Neuron (in vitro differentiated cells): Measurements from ENCODE around the gene GPR37.

Experiments used
- H2AFZ ChIP-seq: one replicate; pipeline ENCODE4 v1.6.1; 2013; ENCODE audit warnings: low read depth, mild to moderate bottlenecking, inconsistent platforms, low read length, moderate library complexity
- H3K27me3 ChIP-seq: one replicate; pipeline ENCODE4 v1.6.1; 2013; ENCODE audit warnings: low read length; ENCODE audit not compliant: insufficient read depth
- H3K36me3 ChIP-seq: one replicate; pipeline ENCODE4 v1.6.1; 2013; ENCODE audit warnings: low read length; ENCODE audit not compliant: insufficient read depth
- H3K4me1 ChIP-seq: one replicate; pipeline ENCODE4 v1.6.1; 2013; ENCODE audit warnings: low read length; ENCODE audit not compliant: insufficient read depth
- H3K4me3 ChIP-seq: 2 replicates; pipeline ENCODE4 v1.5.1; 2013; ENCODE audit warnings: mild to moderate bottlenecking, low read length, moderate library complexity
- H3K9me3 ChIP-seq: one replicate; pipeline ENCODE4 v1.6.1; 2013; ENCODE audit warnings: low read length

The GPR37 gene, protein sequence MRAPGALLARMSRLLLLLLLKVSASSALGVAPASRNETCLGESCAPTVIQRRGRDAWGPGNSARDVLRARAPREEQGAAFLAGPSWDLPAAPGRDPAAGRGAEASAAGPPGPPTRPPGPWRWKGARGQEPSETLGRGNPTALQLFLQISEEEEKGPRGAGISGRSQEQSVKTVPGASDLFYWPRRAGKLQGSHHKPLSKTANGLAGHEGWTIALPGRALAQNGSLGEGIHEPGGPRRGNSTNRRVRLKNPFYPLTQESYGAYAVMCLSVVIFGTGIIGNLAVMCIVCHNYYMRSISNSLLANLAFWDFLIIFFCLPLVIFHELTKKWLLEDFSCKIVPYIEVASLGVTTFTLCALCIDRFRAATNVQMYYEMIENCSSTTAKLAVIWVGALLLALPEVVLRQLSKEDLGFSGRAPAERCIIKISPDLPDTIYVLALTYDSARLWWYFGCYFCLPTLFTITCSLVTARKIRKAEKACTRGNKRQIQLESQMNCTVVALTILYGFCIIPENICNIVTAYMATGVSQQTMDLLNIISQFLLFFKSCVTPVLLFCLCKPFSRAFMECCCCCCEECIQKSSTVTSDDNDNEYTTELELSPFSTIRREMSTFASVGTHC

DNA sequence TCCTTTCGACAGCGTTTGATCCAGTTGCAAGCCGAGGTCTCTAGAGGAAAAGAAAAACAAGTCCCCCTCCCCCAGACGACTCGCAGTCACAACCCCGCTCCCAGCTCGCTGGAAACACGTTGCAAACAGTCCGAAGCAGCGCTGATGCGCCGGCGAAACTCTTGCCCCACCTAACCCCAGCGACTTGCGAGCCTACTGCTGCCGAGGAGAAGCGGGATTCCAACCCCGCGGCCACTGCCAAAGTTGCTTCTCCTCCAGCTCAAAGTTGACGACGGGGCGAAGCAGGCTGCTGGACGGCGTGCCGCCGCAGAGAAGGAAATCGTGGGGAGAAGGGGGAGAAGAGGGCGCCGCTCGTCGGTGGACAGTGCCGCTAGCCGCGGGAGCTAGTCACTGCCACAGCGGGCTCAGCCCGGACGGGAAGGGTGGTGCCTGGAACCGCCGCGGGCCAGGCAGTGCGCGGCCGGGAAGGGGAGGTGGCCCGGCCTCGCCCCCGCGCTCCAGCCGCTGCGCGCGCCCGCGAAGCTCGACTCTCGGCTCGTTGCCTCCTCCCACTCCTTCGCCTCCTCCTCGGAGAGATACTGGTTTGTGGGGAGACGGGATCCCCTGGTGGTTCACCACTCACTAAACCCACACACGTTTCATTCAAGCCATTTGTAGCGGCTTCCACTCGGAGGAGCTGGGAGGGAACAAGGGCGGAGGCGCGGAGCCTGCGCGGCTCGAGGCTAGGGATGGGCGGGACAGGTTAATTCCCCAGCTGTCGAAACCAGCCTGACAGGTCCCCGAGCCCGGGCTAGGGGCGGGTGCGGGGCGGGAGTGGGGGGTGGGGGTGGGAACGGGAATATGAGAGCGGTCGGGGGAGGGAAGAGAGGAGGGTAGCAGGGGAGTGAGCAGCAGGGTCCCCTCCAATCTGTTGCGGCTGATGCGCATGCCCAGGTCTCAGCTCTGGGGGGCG is at the start of gene GPR37:
Gene GPR37 (minus strand): TSS at position 392 of the 952 bp plus-strand sequence. CDS start 816 bp downstream, outside the sequence.
- Histone ChIP-seq H3K4me1 (no peaks in the 10 kb centered on the region), H3K36me3 (no peaks in the 10 kb centered on the region), H2AFZ (peak within 1 kb of the TSS; percentile 93), H3K27me3 (peaks cover 13% of the 10 kb centered on the region), H3K4me3 (peak within 1 kb of the TSS; percentile 64), H3K9me3 (peaks cover 3% of the 10 kb centered on the region)

- Histone ChIP-seq H3K9me3 (no peaks in the 10 kb centered on the region), H3K27me3 (no peaks in the 10 kb centered on the region), H2AFZ (no peak overlapping the region), H3K36me3 (no peaks in the 10 kb centered on the region), H3K4me3 (no peak overlapping the region), H3K4me1 (peaks cover 11% of the 10 kb centered on the region)
Observed at GRCh38 chr7:124813994-124814798, 48.6 kb upstream of the GPR37 start.

DNA sequence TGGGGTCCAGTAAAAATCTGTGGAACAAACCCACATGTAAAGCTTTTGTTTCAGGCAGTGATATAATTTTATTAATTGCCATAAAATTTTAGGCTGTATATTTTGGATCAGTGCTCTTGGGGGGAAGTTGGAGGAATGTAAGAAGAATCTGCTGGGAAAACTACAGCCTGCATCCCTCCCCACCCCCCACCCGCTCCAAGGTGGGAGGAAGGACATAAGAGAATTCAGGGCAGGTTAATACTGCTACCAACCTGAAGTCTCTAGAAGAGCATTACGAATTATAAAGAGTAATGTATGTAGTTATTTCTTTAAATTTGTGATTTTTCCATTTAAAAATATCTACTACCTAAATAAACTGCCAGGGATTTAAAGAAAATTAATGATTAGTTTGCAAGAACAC is 47.2 kb upstream of the GPR37 start:
- no peaks in the 10 kb centered on the region for H3K27me3 ChIP-seq

DNA sequence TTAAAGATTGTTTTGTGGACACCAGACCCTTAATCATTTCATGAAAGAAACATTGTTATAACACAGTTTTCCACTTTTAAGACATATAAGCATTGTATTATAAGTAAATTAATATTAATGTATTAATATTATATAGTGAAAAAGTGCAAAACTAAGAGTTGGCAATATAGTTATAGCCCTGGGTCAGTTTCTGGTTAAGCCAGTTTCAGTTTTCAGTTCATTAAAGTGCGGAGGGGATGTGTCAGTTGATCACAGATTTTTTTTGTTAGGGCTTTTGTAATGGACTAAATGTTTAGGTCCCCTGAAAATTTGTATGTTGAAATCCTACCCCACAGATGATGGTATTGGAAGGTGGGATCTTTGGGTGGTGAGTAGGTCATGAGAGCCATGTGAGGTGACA is 45.7 kb upstream of the GPR37 start:
- Histone ChIP-seq H3K36me3 (no peaks in the 10 kb centered on the region), H3K4me3 (no peak overlapping the region), H3K4me1 (peaks cover 11% of the 10 kb centered on the region)

More for the DNA sequence above, 47.2 kb upstream of the GPR37 start:
- Histone ChIP-seq H3K4me1 (peaks cover 11% of the 10 kb centered on the region), H3K36me3 (no peaks in the 10 kb centered on the region), H2AFZ (no peak overlapping the region), H3K4me3 (no peak overlapping the region), H3K9me3 (no peaks in the 10 kb centered on the region)

GRCh38 chr7:124810605-124811004 is 45.0 kb upstream of the GPR37 start:
- Histone ChIP-seq H2AFZ (no peak overlapping the region), H3K36me3 (no peaks in the 10 kb centered on the region), H3K27me3 (no peaks in the 10 kb centered on the region), H3K4me3 (no peak overlapping the region), H3K4me1 (peaks cover 11% of the 10 kb centered on the region), H3K9me3 (no peaks in the 10 kb centered on the region)

More for the DNA sequence above, 45.7 kb upstream of the GPR37 start:
- Histone ChIP-seq H2AFZ (no peak overlapping the region), H3K9me3 (no peaks in the 10 kb centered on the region), H3K27me3 (no peaks in the 10 kb centered on the region)

GRCh38 chr7:124808206-124808605 is 42.6 kb upstream of the GPR37 start:
- Histone ChIP-seq H3K27me3 (no peaks in the 10 kb centered on the region), H3K36me3 (no peaks in the 10 kb centered on the region), H2AFZ (no peak overlapping the region), H3K4me3 (no peak overlapping the region), H3K9me3 (no peaks in the 10 kb centered on the region), H3K4me1 (peaks cover 11% of the 10 kb centered on the region)

DNA sequence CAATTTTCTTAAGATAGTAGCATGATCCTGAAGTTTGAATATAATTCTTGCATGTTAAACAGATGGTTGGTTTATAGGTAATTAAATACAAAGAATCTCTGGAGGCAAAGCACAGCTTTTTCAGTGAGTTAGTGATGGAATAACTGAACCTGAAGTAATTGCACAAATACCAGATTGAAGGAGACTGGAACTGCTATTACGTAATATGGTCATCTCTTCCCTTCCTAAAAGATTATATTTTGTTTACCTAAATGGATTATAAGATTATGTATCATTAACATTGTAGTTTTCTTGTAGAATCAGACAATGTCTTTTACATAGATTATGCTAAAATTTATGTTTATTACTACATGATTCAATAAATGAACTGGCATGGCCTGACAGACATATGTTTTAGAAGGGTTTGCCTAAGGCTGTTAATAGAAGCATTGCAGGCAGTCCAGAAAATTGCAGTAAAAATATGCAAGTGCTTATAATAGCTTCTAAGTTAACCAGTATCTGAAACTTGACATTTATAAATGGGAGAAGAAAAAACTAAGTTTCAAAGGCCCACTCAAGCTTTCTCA is 35.8 kb upstream of the GPR37 start:
- no peaks in the 10 kb centered on the region for H3K9me3 ChIP-seq
- H3K4me1 ChIP-seq: no peaks in the 10 kb centered on the region
- H2AFZ ChIP-seq: no peak overlapping the region
- no peaks in the 10 kb centered on the region for H3K27me3 ChIP-seq
- H3K4me3 ChIP-seq: no peak overlapping the region
- H3K36me3 ChIP-seq: no peaks in the 10 kb centered on the region

DNA sequence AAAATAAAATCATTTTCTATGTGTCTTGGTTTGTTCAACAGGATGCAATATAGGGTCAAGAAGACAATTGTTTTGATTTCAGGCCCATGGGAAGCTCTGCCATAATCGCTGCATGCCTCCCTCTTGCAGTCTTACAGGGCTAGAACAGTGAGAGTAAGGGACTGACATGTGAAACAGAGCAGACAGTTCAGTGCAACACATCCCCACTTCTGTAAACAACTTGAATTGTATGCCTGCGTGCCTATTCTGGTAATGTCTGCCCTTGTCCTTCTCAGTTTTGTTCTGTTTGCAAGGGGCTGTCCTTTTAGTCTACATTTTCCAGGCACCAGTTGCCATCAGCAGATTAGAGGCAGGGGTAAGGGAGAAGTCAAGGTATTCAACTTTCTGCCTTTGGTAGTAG is 34.8 kb upstream of the GPR37 start:
- no peaks in the 10 kb centered on the region for H3K4me1 ChIP-seq
- no peak overlapping the region for H3K4me3 ChIP-seq
- no peaks in the 10 kb centered on the region for H3K9me3 ChIP-seq
- H3K36me3 ChIP-seq: no peaks in the 10 kb centered on the region
- H3K27me3 ChIP-seq: no peaks in the 10 kb centered on the region
- H2AFZ ChIP-seq: no peak overlapping the region

GRCh38 chr7:124799448-124799847 is 33.9 kb upstream of the GPR37 start:
- no peaks in the 10 kb centered on the region for H3K4me1 ChIP-seq
- no peak overlapping the region for H2AFZ ChIP-seq
- H3K9me3 ChIP-seq: no peaks in the 10 kb centered on the region
- no peaks in the 10 kb centered on the region for H3K27me3 ChIP-seq
- no peaks in the 10 kb centered on the region for H3K36me3 ChIP-seq
- no peak overlapping the region for H3K4me3 ChIP-seq

DNA sequence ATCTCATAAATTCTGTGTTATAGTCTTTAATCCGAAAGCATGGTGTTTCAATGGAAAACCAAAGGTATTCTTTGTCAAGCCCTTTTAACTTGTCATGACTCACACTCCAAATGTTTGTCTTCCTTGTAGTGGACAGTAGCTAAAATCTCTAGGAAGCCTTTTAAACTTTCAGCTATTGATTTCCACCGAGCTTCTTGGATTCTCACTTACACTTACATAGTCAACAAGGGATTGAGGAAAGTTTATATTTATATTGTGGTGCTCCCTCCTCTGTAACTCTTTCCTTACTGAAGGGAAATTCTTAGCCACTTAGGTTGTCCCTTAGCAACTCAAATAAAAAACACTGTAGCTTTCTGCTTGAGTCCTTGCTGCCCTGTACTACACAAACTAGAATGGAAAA is 31.2 kb upstream of the GPR37 start:
- Histone ChIP-seq H3K4me1 (no peaks in the 10 kb centered on the region), H3K4me3 (no peak overlapping the region), H2AFZ (no peak overlapping the region), H3K27me3 (no peaks in the 10 kb centered on the region), H3K36me3 (no peaks in the 10 kb centered on the region), H3K9me3 (no peaks in the 10 kb centered on the region)

- no peaks in the 10 kb centered on the region for H3K4me1 ChIP-seq
- H3K36me3 ChIP-seq: no peaks in the 10 kb centered on the region
- H3K4me3 ChIP-seq: no peak overlapping the region
- H2AFZ ChIP-seq: no peak overlapping the region
- H3K9me3 ChIP-seq: no peaks in the 10 kb centered on the region
- no peaks in the 10 kb centered on the region for H3K27me3 ChIP-seq
Observed at GRCh38 chr7:124792696-124793095, 27.1 kb upstream of the GPR37 start.

DNA sequence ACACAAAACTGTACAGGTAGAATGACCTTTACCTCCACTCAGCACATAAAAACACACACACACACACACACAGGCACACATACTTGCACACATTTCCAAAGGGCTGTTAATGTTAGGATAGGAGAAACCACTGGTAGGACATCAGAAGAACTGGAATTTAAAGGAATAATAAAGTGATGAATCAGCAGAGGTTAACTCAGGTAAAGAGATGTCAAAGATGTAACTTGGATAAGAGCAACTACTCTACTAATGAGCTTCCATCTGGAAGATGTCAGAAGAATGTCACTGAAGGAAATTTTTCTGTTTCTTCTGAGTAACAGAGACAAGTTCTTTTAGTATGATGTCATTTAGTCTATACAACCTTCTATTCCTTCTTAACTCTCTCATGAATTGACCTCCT is 26.4 kb upstream of the GPR37 start:
- no peaks in the 10 kb centered on the region for H3K36me3 ChIP-seq
- H3K27me3 ChIP-seq: no peaks in the 10 kb centered on the region
- H2AFZ ChIP-seq: no peak overlapping the region
- no peaks in the 10 kb centered on the region for H3K9me3 ChIP-seq
- no peaks in the 10 kb centered on the region for H3K4me1 ChIP-seq
- H3K4me3 ChIP-seq: no peak overlapping the region
